Panc1 (cell line): ENCODE measurements around the gene HSD17B3. TPM values are rescaled to one million over a fixed set of nuclear protein-coding genes. Genes with fewer than 3 reads are reported as not detected.

ENCODE experiments used
- ATAC-seq: fragments of 200-7000 bp; cut with Tn5 transposase; 2 replicates; pipeline ENCODE4 v1.9.1; 2020; ENCODE audit warnings: mild to moderate bottlenecking, moderate library complexity
- BruUV-seq: library from RNA; stranded (reverse); fragments of 400-500 nt; replicated peaks from 2 replicates; lab custom pipeline; 2021; lab: Mats Ljungman, UMichigan
- CTCF ChIA-PET: fragments of 300-600 bp; sonication (Branson Sonifier 250); formaldehyde crosslinking; loops from one replicate; lab custom pipeline; 2022; ENCODE audit warnings: antibody characterized with exemption; lab: Charles Lee
- POLR2A ChIA-PET: fragments of 300-600 bp; sonication (Branson Sonifier 250); formaldehyde crosslinking; loops from one replicate; lab custom pipeline; 2022; ENCODE audit warnings: antibody characterized with exemption; lab: Charles Lee
- DNase-seq: peaks from one replicate; pipeline ENCODE4 v3.0.0-alpha.2; 2010; ENCODE audit warnings: low read depth, low spot score
- H3K27ac ChIP-seq: 2 replicates; pipeline ENCODE4 v1.5.1; 2011; ENCODE audit warnings: mild to moderate bottlenecking, low read length, inconsistent platforms
- H3K27me3 ChIP-seq: fragments of 200-500 bp; sonication (Bioruptor generic); 2 replicates; pipeline ENCODE4 v1.6.0; 2014; ENCODE audit warnings: low read length, inconsistent platforms; ENCODE audit not compliant: control insufficient read depth, insufficient read depth
- H3K36me3 ChIP-seq: fragments of 200-500 bp; sonication (Bioruptor generic); 2 replicates; pipeline ENCODE4 v1.5.1; 2014; ENCODE audit warnings: inconsistent platforms, mild to moderate bottlenecking, low read length, moderate library complexity; ENCODE audit not compliant: control insufficient read depth, insufficient read depth
- H3K4me1 ChIP-seq: 2 replicates; pipeline ENCODE4 v1.5.1; 2011; ENCODE audit warnings: inconsistent platforms, mild to moderate bottlenecking, low read length, moderate library complexity; ENCODE audit not compliant: control insufficient read depth, insufficient read depth
- H3K4me3 ChIP-seq, 2 experiments: 2 replicates each; pipeline ENCODE4 v1.5.1; 2011 to 2012; ENCODE audit warnings: low read depth in 2 of 2, low read length in 2 of 2, mild to moderate bottlenecking in 2 of 2, inconsistent platforms in 1 of 2, moderate library complexity in 1 of 2
- H3K9me3 ChIP-seq: fragments of 200-500 bp; sonication (Bioruptor generic); 2 replicates; pipeline ENCODE4 v1.5.1; 2014; ENCODE audit warnings: low read depth, mild to moderate bottlenecking, inconsistent platforms, low read length, moderate library complexity; ENCODE audit not compliant: control insufficient read depth, insufficient read depth
- CTCF ChIP-seq: fragments of 450-650 bp; IDR thresholded peaks from 2 replicates; pipeline ENCODE4 v1.5.1; 2017; ENCODE audit warnings: mild to moderate bottlenecking
- POLR2AphosphoS5 ChIP-seq: IDR thresholded peaks from 2 replicates; pipeline ENCODE4 v1.6.1; 2012; ENCODE audit warnings: mild to moderate bottlenecking, low read depth, low read length, moderate library complexity
- REST ChIP-seq, 2 experiments: IDR thresholded peaks; 2 replicates each; pipeline ENCODE4 v1.6.1; 2011 to 2012; ENCODE audit warnings: low read depth in 2 of 2, control low read depth in 1 of 2, low read length in 1 of 2, mild to moderate bottlenecking in 1 of 2, moderate library complexity in 1 of 2; ENCODE audit not compliant: insufficient read depth in 1 of 2
- SIN3A ChIP-seq: IDR thresholded peaks from 2 replicates; pipeline ENCODE4 v1.6.1; 2012; ENCODE audit warnings: low read depth, mild to moderate bottlenecking, low read length, moderate library complexity, borderline replicate concordance; ENCODE audit not compliant: insufficient read depth
- TCF7L2 ChIP-seq: IDR thresholded peaks from 2 replicates; pipeline ENCODE4 v1.6.1; 2011; ENCODE audit warnings: mild to moderate bottlenecking, low read depth, low read length, inconsistent platforms
- in situ Hi-C: cut with HindIII; loops from 2 replicates; pipeline ENCODE4 v1.10.0; 2016; ENCODE audit warnings: low sequenced_read_pairs, low pct_unique_long_range_greater_than_20kb
- intact Hi-C: fragments of 100-400 bp; cut with micrococcal nuclease; formaldehyde crosslinking; loops from one replicate; pipeline ENCODE4 v1.10.0; 2022; ENCODE audit not compliant: unreplicated experiment
- total RNA-seq: library from RNA; stranded (reverse); gene quantifications from one replicate; pipeline ENCODE4 v1.2.1, GENCODE V29; 2021; ENCODE audit not compliant: unreplicated experiment

Gene HSD17B3
- total RNA-seq, 1 experiment from 2014 or later, result 0.39 TPM

GRCh38 chr9:96232164-96232538, 69.8 kb downstream of the HSD17B3 start:
- no peak for TF ChIP-seq REST (IDR thresholded peaks at IDR 0.05; ENCODE audit: insufficient read depth in 1 of 2, low read depth in 2 of 2, low read length in 1 of 2)
- no peak for TF ChIP-seq CTCF
- TF ChIP-seq SIN3A, result no peak
- DNase-seq, result no peak
- peak; percentile 53; the same call in 1 of the 2 replicates for ATAC-seq
- intact Hi-C loops (loop anchor here (5.0 kb wide), 1 partner anchor 85 kb away; no protein-coding TSS in a partner anchor), in situ Hi-C loops (no loop called here)
- Histone ChIP-seq H3K4me1 (no peaks in the 10 kb centered on the region), H3K27me3 (no peaks in the 10 kb centered on the region), H3K27ac (no peak overlapping the region), H3K4me3 (no peak overlapping the region), H3K36me3 (no peaks in the 10 kb centered on the region), H3K9me3 (no peaks in the 10 kb centered on the region)
- ChIA-PET POLR2A (no interaction called here), CTCF (interaction anchor here (0.6 to 0.9 kb wide), 4 partner anchors 53 to 175 kb away, joined by 3 to 4 read pairs (median 3); no protein-coding TSS in a partner anchor)
- no TSS peak for BruUV-seq

GRCh38 chr9:96230002-96230401, 72.0 kb downstream of the HSD17B3 start:
- Histone ChIP-seq H3K4me3 (no peak overlapping the region), H3K4me1 (no peaks in the 10 kb centered on the region), H3K36me3 (no peaks in the 10 kb centered on the region), H3K9me3 (peaks cover under 1% of the 10 kb centered on the region; the same call in 1 of the 2 replicates), H3K27ac (no peak overlapping the region), H3K27me3 (no peaks in the 10 kb centered on the region)
- no TSS peak for BruUV-seq
- intact Hi-C loops (loop anchor here (5.0 kb wide), 1 partner anchor 87 kb away; no protein-coding TSS in a partner anchor), in situ Hi-C loops (no loop called here)
- ChIA-PET CTCF (no interaction called here), POLR2A (no interaction called here)
- TF ChIP-seq CTCF (no peak), TCF7L2 (no peak), POLR2AphosphoS5 (no peak)
- DNase-seq (no peak), ATAC-seq (no peak)
